Endothelial cell of umbilical vein (primary cell): ENCODE results near the gene ZFYVE9.

Experiments used
- CTCF ChIP-seq, 2 donors: IDR thresholded peaks; 1 replicate in 1 of 2; 2 replicates in 1 of 2; pipeline ENCODE4 v1.5.1; 2011; ENCODE audit warnings: low read length in 2 of 2, mild to moderate bottlenecking in 2 of 2, moderate library complexity in 2 of 2, control low read depth in 1 of 2, inconsistent platforms in 1 of 2, low read depth in 1 of 2; ENCODE audit not compliant: insufficient read depth in 1 of 2; ENCODE audit errors: extremely low read depth in 1 of 2
- EZH2 ChIP-seq: IDR thresholded peaks from 2 replicates; pipeline ENCODE4 v1.6.1; 2012; ENCODE audit warnings: borderline replicate concordance, low read depth, mild to moderate bottlenecking, moderate library complexity, low read length, inconsistent platforms; ENCODE audit not compliant: severe bottlenecking
- GATA2 ChIP-seq: IDR thresholded peaks from 2 replicates; pipeline ENCODE4 v1.7.0; 2011; ENCODE audit warnings: low read depth, mild to moderate bottlenecking, moderate library complexity, mixed read lengths, low read length; ENCODE audit not compliant: insufficient read length, insufficient read depth
- MYC ChIP-seq: IDR thresholded peaks from one replicate; pipeline ENCODE4 v1.6.1; 2011; ENCODE audit warnings: mild to moderate bottlenecking, low read depth, low read length
- POLR2A ChIP-seq: IDR thresholded peaks from 2 replicates; pipeline ENCODE4 v1.6.1; 2012; ENCODE audit warnings: low read depth, mild to moderate bottlenecking, control low read depth, low read length
- POLR2AphosphoS5 ChIP-seq: IDR thresholded peaks from 2 replicates; pipeline ENCODE4 v1.6.1; 2012; ENCODE audit warnings: low read depth, mild to moderate bottlenecking, control low read depth, low read length, moderate library complexity; ENCODE audit not compliant: insufficient read depth

- TF ChIP-seq POLR2A, result no peak
- no peak for TF ChIP-seq EZH2
- no peak for TF ChIP-seq CTCF (IDR thresholded peaks at IDR 0.05; ENCODE audit: extremely low read depth in 1 of 2, insufficient read depth in 1 of 2, low read depth in 1 of 2, low read length in 2 of 2)
- TF ChIP-seq POLR2AphosphoS5, result no peak
- no peak for TF ChIP-seq GATA2
- no peak for TF ChIP-seq MYC
Measured at GRCh38 chr1:52096216-52096615, 45.7 kb upstream of the ZFYVE9 start.
